Endothelial cell of umbilical vein (primary cell): ENCODE results near the gene CPLX1. TPM values are rescaled to one million over a fixed set of nuclear protein-coding genes. Genes with fewer than 3 reads are reported as not detected.

Experiments
- BruUV-seq: library from RNA; stranded (reverse); fragments of 400-500 nt; replicated peaks from 2 replicates; lab custom pipeline; 2021; lab: Mats Ljungman, UMichigan
- CTCF ChIA-PET: fragments of 300-600, 350-600 bp; sonication (Branson Sonifier 250); formaldehyde crosslinking; loops from one replicate; lab custom pipeline; 2021; ENCODE audit warnings: antibody characterized with exemption, inconsistent platforms; lab: Charles Lee
- POLR2A ChIA-PET: fragments of 300-600, 350-600 bp; sonication (Branson Sonifier 250); formaldehyde crosslinking; loops from one replicate; lab custom pipeline; 2021; ENCODE audit warnings: antibody characterized with exemption, inconsistent platforms; lab: Charles Lee
- DNase-seq: peaks from one replicate; pipeline ENCODE4 v3.0.0-alpha.2; 2011; ENCODE audit warnings: low read depth, low spot score
- FAIRE-seq: peaks from 2 replicates; lab custom pipeline; 2011; peaks lifted over from hg19 to GRCh38; lab: Jason Lieb, UNC
- H2AFZ ChIP-seq: 2 replicates; pipeline ENCODE4 v1.6.0; 2012; ENCODE audit warnings: low read depth, low read length, control low read depth, inconsistent platforms
- H3K27ac ChIP-seq: 2 replicates; pipeline ENCODE4 v1.5.1; 2011; ENCODE audit warnings: low read depth, mild to moderate bottlenecking, control low read depth, low read length, moderate library complexity; ENCODE audit not compliant: insufficient read depth
- H3K27me3 ChIP-seq, 2 experiments: 2 replicates each; pipeline versions ENCODE4 v1.6.0 to v1.6.1; 2011; ENCODE audit warnings: low read length in 2 of 2, mixed read lengths in 1 of 2; ENCODE audit not compliant: control insufficient read depth in 2 of 2, insufficient read depth in 2 of 2
- H3K36me3 ChIP-seq, 2 experiments: 2 replicates in 1 of 2; 3 replicates in 1 of 2; pipeline ENCODE4 v1.5.1; 2011; ENCODE audit warnings: low read length in 2 of 2, mild to moderate bottlenecking in 1 of 2, moderate library complexity in 1 of 2; ENCODE audit not compliant: control insufficient read depth in 2 of 2, insufficient read depth in 2 of 2; ENCODE audit errors: extremely low read depth in 1 of 2
- H3K4me1 ChIP-seq: 3 replicates; pipeline ENCODE4 v1.5.1; 2011; ENCODE audit warnings: mild to moderate bottlenecking, low read length; ENCODE audit not compliant: control insufficient read depth, insufficient read depth; ENCODE audit errors: extremely low read depth
- H3K4me2 ChIP-seq: 2 replicates; pipeline ENCODE4 v1.6.1; 2011; ENCODE audit warnings: low read length, control low read depth, mixed read lengths; ENCODE audit not compliant: insufficient read depth
- H3K4me3 ChIP-seq, 3 experiments: fragments of 200-600 bp in 1 of 3; sonication (generic), shearing (Covaris generic) in 1 of 3; replicated peaks in 1 of 3; 2 replicates each; pipeline ENCODE4 v1.5.1; 2011 to 2016; ENCODE audit warnings: control low read depth in 3 of 3, low read length in 3 of 3, mild to moderate bottlenecking in 2 of 3, inconsistent platforms in 1 of 3, low read depth in 1 of 3, moderate library complexity in 1 of 3; ENCODE audit not compliant: insufficient read depth in 1 of 3
- H3K79me2 ChIP-seq: 2 replicates; pipeline ENCODE4 v1.6.0; 2012; ENCODE audit warnings: low read length, inconsistent platforms; ENCODE audit not compliant: control insufficient read depth, insufficient read depth
- H3K9ac ChIP-seq: replicated peaks from 2 replicates; pipeline ENCODE3; 2011; ENCODE audit warnings: low read length, control low read depth; ENCODE audit not compliant: insufficient read depth; ENCODE audit errors: extremely low read depth
- H3K9me1 ChIP-seq: replicated peaks from 3 replicates; pipeline ENCODE4 v1.6.0; 2011; ENCODE audit warnings: mild to moderate bottlenecking, low read length; ENCODE audit not compliant: control insufficient read depth, insufficient read depth; ENCODE audit errors: extremely low read depth
- H3K9me3 ChIP-seq: replicated peaks from 2 replicates; pipeline ENCODE4 v1.5.1; 2012; ENCODE audit warnings: low read length, inconsistent platforms; ENCODE audit not compliant: control insufficient read depth, insufficient read depth
- H4K20me1 ChIP-seq: replicated peaks from 2 replicates; pipeline ENCODE3; 2011; ENCODE audit warnings: mild to moderate bottlenecking, low read length; ENCODE audit not compliant: control insufficient read depth, insufficient read depth; ENCODE audit errors: extremely low read depth
- EZH2 ChIP-seq: IDR thresholded peaks from 2 replicates; pipeline ENCODE4 v1.6.1; 2012; ENCODE audit warnings: borderline replicate concordance, low read depth, mild to moderate bottlenecking, moderate library complexity, low read length, inconsistent platforms; ENCODE audit not compliant: severe bottlenecking
- FOS ChIP-seq: IDR thresholded peaks from 2 replicates; pipeline ENCODE4 v1.6.1; 2011; ENCODE audit warnings: mild to moderate bottlenecking, low read length, moderate library complexity, borderline replicate concordance; ENCODE audit not compliant: insufficient read depth
- GATA2 ChIP-seq: IDR thresholded peaks from 2 replicates; pipeline ENCODE4 v1.7.0; 2011; ENCODE audit warnings: low read depth, mild to moderate bottlenecking, moderate library complexity, mixed read lengths, low read length; ENCODE audit not compliant: insufficient read length, insufficient read depth
- JUN ChIP-seq: IDR thresholded peaks from 2 replicates; pipeline ENCODE4 v1.6.1; 2011; ENCODE audit warnings: borderline replicate concordance, low read depth; ENCODE audit not compliant: insufficient read length, insufficient read depth
- MYC ChIP-seq: IDR thresholded peaks from one replicate; pipeline ENCODE4 v1.6.1; 2011; ENCODE audit warnings: mild to moderate bottlenecking, low read depth, low read length
- POLR2A ChIP-seq: IDR thresholded peaks from 2 replicates; pipeline ENCODE4 v1.6.1; 2012; ENCODE audit warnings: low read depth, mild to moderate bottlenecking, control low read depth, low read length
- POLR2AphosphoS5 ChIP-seq: IDR thresholded peaks from 2 replicates; pipeline ENCODE4 v1.6.1; 2012; ENCODE audit warnings: low read depth, mild to moderate bottlenecking, control low read depth, low read length, moderate library complexity; ENCODE audit not compliant: insufficient read depth
- dilution Hi-C: fragments of 300-500 bp; cut with MboI; formaldehyde crosslinking; loops from one replicate; pipeline ENCODE4 v1.15.0; 2019; ENCODE audit warnings: low sequenced_read_pairs; ENCODE audit not compliant: extremely low pct_ligation_motif_present
- intact Hi-C: fragments of 100-400 bp; cut with micrococcal nuclease; formaldehyde crosslinking; loops from one replicate; pipeline ENCODE4 v1.10.0; 2022
- polyA plus RNA-seq, 4 experiments: library from polyadenylated mRNA; depleted of rRNA in 3 of 4; stranded (reverse) in 3 of 4; unstranded in 1 of 4; fragments of >200 nt; gene quantifications; 2 replicates each; pipeline versions ENCODE4 v1.2.1 to v1.2.3, GENCODE V29; 2011 to 2012; ENCODE audit warnings: missing spikeins in 1 of 4
- total RNA-seq: library from RNA; stranded (reverse); gene quantifications from 2 replicates; pipeline ENCODE4 v1.2.3, GENCODE V29; 2021
- TF ChIP-seq, protein P1 (sequence below), 2 donors: IDR thresholded peaks; 1 replicate in 1 of 2; 2 replicates in 1 of 2; pipeline ENCODE4 v1.5.1; 2011; ENCODE audit warnings: low read length in 2 of 2, mild to moderate bottlenecking in 2 of 2, moderate library complexity in 2 of 2, control low read depth in 1 of 2, inconsistent platforms in 1 of 2, low read depth in 1 of 2; ENCODE audit not compliant: insufficient read depth in 1 of 2; ENCODE audit errors: extremely low read depth in 1 of 2

CPLX1 gene
- total and polyA plus RNA-seq, 2 donors (not counting 3 experiments of a cell fraction or from before 2014, with no cell fraction given) = 1.0 to 1.8 TPM

DNA sequence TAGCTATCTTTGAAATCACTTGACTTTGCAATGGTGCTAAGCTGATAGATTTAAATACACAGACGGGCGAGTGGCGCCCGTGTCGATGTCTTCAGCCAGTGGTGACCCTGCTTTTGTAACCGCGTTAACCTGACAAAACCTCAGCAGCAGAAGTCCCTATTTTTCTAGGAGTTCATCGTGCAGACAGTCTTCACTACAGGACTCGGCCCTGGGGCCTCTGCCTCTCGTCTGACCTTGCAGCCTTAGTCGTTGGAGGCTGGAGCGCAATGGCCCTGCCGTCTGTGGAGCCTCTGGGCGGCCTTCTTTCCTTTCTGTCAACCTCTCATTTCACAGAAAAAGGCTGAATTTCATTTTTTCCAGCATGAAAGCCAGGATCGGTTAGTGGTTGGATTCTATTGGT is 57.9 kb downstream of the CPLX1 start:
- H4K20me1 ChIP-seq = no peaks in the 10 kb centered on the region
- peaks cover 14 to 38% of the 10 kb centered on the region in 2 experiments for H3K36me3 ChIP-seq
- BruUV-seq = TSS peak; percentile 12

More for the DNA sequence above, 57.9 kb downstream of the CPLX1 start:
- no peak overlapping the region for H2AFZ ChIP-seq
- H3K9me3 ChIP-seq = no peaks in the 10 kb centered on the region
- DNase-seq (no peak), FAIRE-seq (no peak)
- POLR2A ChIA-PET = no interaction called here
- intact Hi-C loops (no loop called here), dilution Hi-C loops (no loop called here)
- H3K79me2 ChIP-seq = peaks cover 40% of the 10 kb centered on the region
- no peaks in the 10 kb centered on the region for H3K27me3 ChIP-seq
- no peaks in the 10 kb centered on the region for H3K4me1 ChIP-seq
- CTCF ChIA-PET = interaction anchor here (2.3 kb wide), 1 partner anchor 26 kb away, joined by 6 read pairs; no protein-coding TSS in a partner anchor
- H3K27ac ChIP-seq = no peak overlapping the region
- TF ChIP-seq, protein P1, sequence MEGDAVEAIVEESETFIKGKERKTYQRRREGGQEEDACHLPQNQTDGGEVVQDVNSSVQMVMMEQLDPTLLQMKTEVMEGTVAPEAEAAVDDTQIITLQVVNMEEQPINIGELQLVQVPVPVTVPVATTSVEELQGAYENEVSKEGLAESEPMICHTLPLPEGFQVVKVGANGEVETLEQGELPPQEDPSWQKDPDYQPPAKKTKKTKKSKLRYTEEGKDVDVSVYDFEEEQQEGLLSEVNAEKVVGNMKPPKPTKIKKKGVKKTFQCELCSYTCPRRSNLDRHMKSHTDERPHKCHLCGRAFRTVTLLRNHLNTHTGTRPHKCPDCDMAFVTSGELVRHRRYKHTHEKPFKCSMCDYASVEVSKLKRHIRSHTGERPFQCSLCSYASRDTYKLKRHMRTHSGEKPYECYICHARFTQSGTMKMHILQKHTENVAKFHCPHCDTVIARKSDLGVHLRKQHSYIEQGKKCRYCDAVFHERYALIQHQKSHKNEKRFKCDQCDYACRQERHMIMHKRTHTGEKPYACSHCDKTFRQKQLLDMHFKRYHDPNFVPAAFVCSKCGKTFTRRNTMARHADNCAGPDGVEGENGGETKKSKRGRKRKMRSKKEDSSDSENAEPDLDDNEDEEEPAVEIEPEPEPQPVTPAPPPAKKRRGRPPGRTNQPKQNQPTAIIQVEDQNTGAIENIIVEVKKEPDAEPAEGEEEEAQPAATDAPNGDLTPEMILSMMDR (IDR thresholded peaks at IDR 0.05; ENCODE audit: extremely low read depth in 1 of 2, insufficient read depth in 1 of 2, low read depth in 1 of 2, low read length in 2 of 2) = no peak
- TF ChIP-seq GATA2 (no peak), POLR2A (peak; percentile 21), EZH2 (no peak), FOS (no peak), JUN (no peak), MYC (no peak), POLR2AphosphoS5 (peak; percentile 12)
- no peak overlapping the region for H3K4me3 ChIP-seq
- H3K9me1 ChIP-seq = no peaks in the 10 kb centered on the region
- no peak overlapping the region for H3K9ac ChIP-seq
- H3K4me2 ChIP-seq = no peak overlapping the region
